NB4 (cell line): ENCODE results near the gene STKLD1.

Experiments
- POLR2A ChIP-seq: IDR thresholded peaks from 2 replicates; pipeline ENCODE4 v1.6.1; 2011; ENCODE audit warnings: mild to moderate bottlenecking; ENCODE audit not compliant: insufficient read length; ENCODE audit errors: extremely low read depth
- TF ChIP-seq, protein P1 (sequence below): IDR thresholded peaks from one replicate; pipeline ENCODE4 v1.5.1; 2012; ENCODE audit warnings: low read depth, low read length

DNA sequence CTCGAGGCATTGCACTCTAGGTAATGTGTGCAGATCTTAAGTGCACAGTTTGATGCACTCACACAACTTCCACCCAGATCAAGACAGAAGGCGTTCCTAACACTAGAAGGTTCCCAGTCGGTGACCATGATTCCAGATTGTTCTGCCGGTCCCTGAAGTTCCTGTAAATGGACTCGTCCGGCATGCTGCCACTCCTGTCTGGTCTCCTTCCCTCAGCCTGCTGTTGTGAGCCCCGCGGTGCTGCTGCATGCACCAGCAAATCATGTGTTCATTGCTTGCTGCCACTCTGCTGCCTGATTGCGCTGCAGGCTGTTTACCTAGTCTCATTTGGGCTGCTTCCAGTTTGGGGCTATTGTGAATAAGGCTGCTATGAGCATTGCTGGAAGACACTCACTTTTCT is 11.5 kb downstream of the STKLD1 start:
- no peak for TF ChIP-seq POLR2A
- TF ChIP-seq, protein P1, sequence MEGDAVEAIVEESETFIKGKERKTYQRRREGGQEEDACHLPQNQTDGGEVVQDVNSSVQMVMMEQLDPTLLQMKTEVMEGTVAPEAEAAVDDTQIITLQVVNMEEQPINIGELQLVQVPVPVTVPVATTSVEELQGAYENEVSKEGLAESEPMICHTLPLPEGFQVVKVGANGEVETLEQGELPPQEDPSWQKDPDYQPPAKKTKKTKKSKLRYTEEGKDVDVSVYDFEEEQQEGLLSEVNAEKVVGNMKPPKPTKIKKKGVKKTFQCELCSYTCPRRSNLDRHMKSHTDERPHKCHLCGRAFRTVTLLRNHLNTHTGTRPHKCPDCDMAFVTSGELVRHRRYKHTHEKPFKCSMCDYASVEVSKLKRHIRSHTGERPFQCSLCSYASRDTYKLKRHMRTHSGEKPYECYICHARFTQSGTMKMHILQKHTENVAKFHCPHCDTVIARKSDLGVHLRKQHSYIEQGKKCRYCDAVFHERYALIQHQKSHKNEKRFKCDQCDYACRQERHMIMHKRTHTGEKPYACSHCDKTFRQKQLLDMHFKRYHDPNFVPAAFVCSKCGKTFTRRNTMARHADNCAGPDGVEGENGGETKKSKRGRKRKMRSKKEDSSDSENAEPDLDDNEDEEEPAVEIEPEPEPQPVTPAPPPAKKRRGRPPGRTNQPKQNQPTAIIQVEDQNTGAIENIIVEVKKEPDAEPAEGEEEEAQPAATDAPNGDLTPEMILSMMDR = no peak
